22Rv1 (cell line): ENCODE results near the gene C11orf98.

Experiments used
- CTCF ChIP-seq: fragments of 450-650 bp; IDR thresholded peaks from 2 replicates; pipeline ENCODE4 v1.5.1; 2017; ENCODE audit warnings: mild to moderate bottlenecking
- ZFX ChIP-seq: fragments of 450-650 bp; IDR thresholded peaks from 2 replicates; pipeline ENCODE4 v1.6.1; 2017; ENCODE audit warnings: antibody characterized with exemption, borderline replicate concordance

- TF ChIP-seq CTCF (no peak), ZFX (no peak)
Measured at GRCh38 chr11:62664405-62665074, 470 bp downstream of the C11orf98 start.
